Osteocyte (in vitro differentiated cells): ENCODE data around the gene CCDC158. TPM values are rescaled to one million over a fixed set of nuclear protein-coding genes. Genes with fewer than 3 reads are reported as not detected.

Experiments
- DNase-seq: peaks from one replicate; pipeline ENCODE4 v3.0.0; 2021; ENCODE audit warnings: mixed read lengths; ENCODE audit not compliant: unreplicated experiment; ENCODE audit errors: extremely low spot score
- H3K27ac Mint-ChIP-seq: one replicate; pipeline ENCODE4 v1.8.0; 2021; ENCODE audit warnings: mild to moderate bottlenecking, mixed read lengths; ENCODE audit not compliant: unreplicated experiment
- H3K27me3 Mint-ChIP-seq: one replicate; pipeline ENCODE4 v1.8.0; 2021; ENCODE audit warnings: mixed read lengths; ENCODE audit not compliant: unreplicated experiment
- H3K36me3 Mint-ChIP-seq: one replicate; pipeline ENCODE4 v1.8.0; 2021; ENCODE audit warnings: mixed read lengths; ENCODE audit not compliant: unreplicated experiment
- H3K4me1 Mint-ChIP-seq: one replicate; pipeline ENCODE4 v1.8.0; 2021; ENCODE audit warnings: mixed read lengths; ENCODE audit not compliant: unreplicated experiment
- H3K4me3 Mint-ChIP-seq: one replicate; pipeline ENCODE4 v1.8.0; 2021; ENCODE audit warnings: mild to moderate bottlenecking, moderate library complexity, mixed read lengths; ENCODE audit not compliant: unreplicated experiment
- H3K9me3 Mint-ChIP-seq: one replicate; pipeline ENCODE4 v1.8.0; 2021; ENCODE audit warnings: mixed read lengths; ENCODE audit not compliant: unreplicated experiment
- CTCF ChIP-seq: fragments of 200-600 bp; sonication (generic); IDR thresholded peaks from 2 replicates; pipeline ENCODE4 v1.5.0; 2021; ENCODE audit warnings: antibody characterized with exemption, mild to moderate bottlenecking, moderate library complexity
- total RNA-seq: library from RNA; stranded (reverse); gene quantifications from 2 replicates; pipeline ENCODE4 v1.2.1, GENCODE V29; 2021

Gene CCDC158
- total RNA-seq, 1 donor from 2014 or later, result not detected

GRCh38 chr4:76277667-76278066, 143.3 kb downstream of the CCDC158 start:
- TF ChIP-seq CTCF, result no peak
- Mint-ChIP-seq H3K36me3 (no peaks in the 10 kb centered on the region), H3K9me3 (no peaks in the 10 kb centered on the region), H3K4me3 (no peak overlapping the region), H3K27ac (no peak overlapping the region), H3K27me3 (peaks cover 45% of the 10 kb centered on the region), H3K4me1 (no peaks in the 10 kb centered on the region)
- no peak for DNase-seq

GRCh38 chr4:76276813-76277212, 144.1 kb downstream of the CCDC158 start:
- Mint-ChIP-seq H3K4me1 (no peaks in the 10 kb centered on the region), H3K9me3 (no peaks in the 10 kb centered on the region), H3K27me3 (peaks cover 52% of the 10 kb centered on the region), H3K36me3 (no peaks in the 10 kb centered on the region), H3K4me3 (no peak overlapping the region), H3K27ac (no peak overlapping the region)
- TF ChIP-seq CTCF, result no peak
- DNase-seq, result no peak

DNA sequence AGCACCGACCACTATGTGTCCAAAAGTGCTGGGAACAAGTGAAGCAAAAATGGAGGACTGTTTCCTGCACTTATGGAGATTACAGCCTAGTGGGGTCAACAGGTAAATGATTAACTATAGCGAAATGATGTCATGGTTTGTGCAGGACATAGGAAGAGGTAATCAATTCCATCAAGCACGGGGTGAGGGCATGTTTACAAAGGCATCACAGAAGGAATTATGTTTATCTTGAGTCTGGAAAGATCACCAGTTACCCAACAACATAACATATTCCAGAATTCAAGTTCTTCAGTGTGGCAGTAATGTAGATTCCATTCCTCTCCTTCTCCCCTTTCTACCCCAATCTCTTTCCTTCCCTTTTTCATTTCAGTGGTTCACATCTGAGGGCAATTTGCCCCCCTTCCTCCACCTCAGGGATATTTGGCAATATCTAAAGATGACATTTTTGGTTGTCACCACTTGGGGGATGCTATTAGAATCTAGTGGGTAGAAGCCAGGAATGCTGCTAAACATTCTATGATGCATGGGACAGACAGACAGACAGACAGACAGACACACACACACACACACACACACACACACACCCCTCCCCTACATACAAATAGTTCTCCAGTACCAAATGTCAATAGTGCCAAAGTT, 145.3 kb downstream of the CCDC158 start:
- no peak for DNase-seq
- TF ChIP-seq CTCF, result no peak
- Mint-ChIP-seq H3K27me3 (peaks cover 58% of the 10 kb centered on the region), H3K4me3 (no peak overlapping the region), H3K4me1 (no peaks in the 10 kb centered on the region), H3K9me3 (no peaks in the 10 kb centered on the region), H3K36me3 (no peaks in the 10 kb centered on the region), H3K27ac (no peak overlapping the region)

GRCh38 chr4:76272999-76273398, 147.9 kb downstream of the CCDC158 start:
- Mint-ChIP-seq H3K4me1 (no peaks in the 10 kb centered on the region), H3K9me3 (no peaks in the 10 kb centered on the region), H3K27me3 (peaks cover 55% of the 10 kb centered on the region), H3K27ac (no peak overlapping the region), H3K4me3 (no peak overlapping the region), H3K36me3 (no peaks in the 10 kb centered on the region)
- no peak for DNase-seq
- no peak for TF ChIP-seq CTCF

DNA sequence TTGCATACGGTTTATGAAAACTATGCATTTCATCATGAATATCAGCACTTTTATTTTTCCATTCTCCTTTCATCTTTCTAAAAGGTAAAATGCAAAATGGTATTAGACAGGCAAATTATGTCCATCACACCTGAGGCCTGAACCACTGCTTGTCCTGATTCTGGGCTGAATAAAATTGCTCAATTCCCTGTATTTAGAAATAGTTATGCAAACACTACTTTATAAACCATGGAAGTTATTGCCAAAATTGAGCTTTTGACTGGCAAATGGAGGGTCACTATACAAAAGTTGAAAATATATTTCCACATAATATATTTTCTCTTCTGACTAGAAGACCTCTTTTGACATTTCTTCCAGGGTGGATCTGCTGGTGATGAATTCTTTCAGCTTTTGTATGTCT, 148.4 kb downstream of the CCDC158 start:
- Mint-ChIP-seq H3K4me3 (no peak overlapping the region), H3K9me3 (no peaks in the 10 kb centered on the region), H3K27me3 (peaks cover 52% of the 10 kb centered on the region), H3K36me3 (no peaks in the 10 kb centered on the region), H3K27ac (no peak overlapping the region), H3K4me1 (no peaks in the 10 kb centered on the region)
- no peak for DNase-seq
- TF ChIP-seq CTCF, result no peak
